GM12878 (cell line): ENCODE data around the gene DNHD1. TPM values are rescaled to one million over a fixed set of nuclear protein-coding genes. Genes with fewer than 3 reads are reported as not detected.

ENCODE experiments used
- ATAC-seq: fragments of 200-7000 bp; cut with Tn5 transposase; 3 replicates; pipeline ENCODE4 v1.9.1; 2020; ENCODE audit warnings: mild to moderate bottlenecking, moderate library complexity
- BruUV-seq: library from RNA; stranded (reverse); fragments of 400-500 nt; replicated peaks from 2 replicates; lab custom pipeline; 2021; lab: Mats Ljungman, UMichigan
- CTCF ChIA-PET: fragments of 300-600 bp; sonication (Branson Sonifier 250); formaldehyde crosslinking; extraction: SDS; loops from one replicate; lab custom pipeline; 2021; ENCODE audit warnings: inconsistent platforms; lab: Yijun Ruan, JAX
- POLR2A ChIA-PET: fragments of 350-600 bp; formaldehyde crosslinking; extraction: SDS; loops from one replicate; lab custom pipeline; 2021; ENCODE audit warnings: inconsistent platforms; lab: Charles Lee
- RAD21 ChIA-PET: fragments of 300-600 bp; sonication (Branson Sonifier 250); formaldehyde crosslinking; loops from one replicate; lab custom pipeline; 2023; ENCODE audit warnings: antibody characterized with exemption; ENCODE audit not compliant: unreplicated experiment; lab: Charles Lee
- SMC1A ChIA-PET: fragments of 300-600 bp; sonication (Branson Sonifier 250); formaldehyde crosslinking; loops from one replicate; lab custom pipeline; 2023; ENCODE audit not compliant: unreplicated experiment, uncharacterized antibody; lab: Charles Lee
- DNase-seq: peaks from one replicate; pipeline ENCODE4 v3.0.0-alpha.2; 2011; ENCODE audit warnings: low read depth, low spot score
- FAIRE-seq: peaks from 3 replicates; lab custom pipeline; 2011; peaks lifted over from hg19 to GRCh38; lab: Jason Lieb, UNC
- H2AFZ ChIP-seq: 2 replicates; pipeline ENCODE4 v1.6.0; 2011; ENCODE audit warnings: low read depth, low read length, control low read depth; ENCODE audit not compliant: control insufficient read depth
- H3K27ac ChIP-seq: 2 replicates; pipeline ENCODE4 v1.5.1; 2011; ENCODE audit warnings: control low read depth; ENCODE audit not compliant: control insufficient read depth, insufficient read depth
- H3K27me3 ChIP-seq, 2 experiments: replicated peaks in 1 of 2; 2 replicates each; pipeline versions ENCODE4 v1.6.0 to v1.6.1; 2011; ENCODE audit warnings: low read length in 1 of 2; ENCODE audit not compliant: control insufficient read depth in 2 of 2, insufficient read depth in 2 of 2
- H3K36me3 ChIP-seq, 2 experiments: 2 replicates each; pipeline ENCODE4 v1.5.1; 2011; ENCODE audit warnings: low read length in 1 of 2; ENCODE audit not compliant: control insufficient read depth in 2 of 2, insufficient read depth in 2 of 2
- H3K4me1 ChIP-seq: 2 replicates; pipeline ENCODE4 v1.6.1; 2011; ENCODE audit warnings: mild to moderate bottlenecking, low read length, moderate library complexity, mixed read lengths; ENCODE audit not compliant: control insufficient read depth, insufficient read depth
- H3K4me2 ChIP-seq: 2 replicates; pipeline ENCODE4 v1.6.0; 2011; ENCODE audit warnings: control low read depth; ENCODE audit not compliant: control insufficient read depth, insufficient read depth
- H3K4me3 ChIP-seq: fragments of 200-600 bp; sonication (generic); 2 replicates; pipeline ENCODE4 v1.5.1; 2016
- H3K79me2 ChIP-seq: 2 replicates; pipeline ENCODE4 v1.6.0; 2011; ENCODE audit warnings: low read length; ENCODE audit not compliant: control insufficient read depth, insufficient read depth
- H3K9ac ChIP-seq: 2 replicates; pipeline ENCODE4 v1.8.0; 2011; ENCODE audit warnings: low read length, control low read depth, mixed read lengths; ENCODE audit not compliant: control insufficient read depth, insufficient read depth
- H3K9me3 ChIP-seq: replicated peaks from 3 replicates; pipeline ENCODE4 v1.5.1; 2011; ENCODE audit warnings: mild to moderate bottlenecking, low read length; ENCODE audit not compliant: control insufficient read depth, insufficient read depth
- H4K20me1 ChIP-seq: 2 replicates; pipeline ENCODE4 v1.6.0; 2011; ENCODE audit not compliant: control insufficient read depth, insufficient read depth
- ATF7 ChIP-seq: fragments of 450-650 bp; IDR thresholded peaks from 2 replicates; pipeline ENCODE4 v1.6.1; 2016; ENCODE audit warnings: low read depth, mild to moderate bottlenecking
- KAT2A ChIP-seq: conservative IDR thresholded peaks from 2 replicates; pipeline ENCODE4 v1.6.1; 2011; ENCODE audit warnings: low read depth, low read length; ENCODE audit not compliant: control insufficient read depth
- NFIC ChIP-seq: IDR thresholded peaks from 2 replicates; pipeline ENCODE4 v1.6.1; 2012; ENCODE audit warnings: low read depth, mild to moderate bottlenecking, inconsistent platforms, low read length, moderate library complexity
- RB1 ChIP-seq: fragments of 450-650 bp; formaldehyde crosslinking; IDR thresholded peaks from 2 replicates; pipeline ENCODE4 v1.6.1; 2017; ENCODE audit warnings: mild to moderate bottlenecking, borderline replicate concordance
- SREBF2 ChIP-seq: IDR thresholded peaks from 2 replicates; pipeline ENCODE4 v1.6.1; 2012; ENCODE audit warnings: mild to moderate bottlenecking, low read length
- STAT3 ChIP-seq: IDR thresholded peaks from 2 replicates; pipeline ENCODE4 v1.6.1; 2011; ENCODE audit warnings: low read depth, low read length, improper control_type of control experiment
- YY1 ChIP-seq: IDR thresholded peaks from 2 replicates; pipeline ENCODE4 v1.6.1; 2011; ENCODE audit warnings: low read depth, mild to moderate bottlenecking, low read length
- WGBS: methylation state at CpG from one replicate; pipeline ENCODE4 v1.1.6; 2016; ENCODE audit warnings: low lambda C conversion rate; ENCODE audit not compliant: insufficient replicate concordance, insufficient coverage; ENCODE audit errors: missing lambda C conversion rate; 5-methylcytosine and 5-hydroxymethylcytosine counted together
- in situ Hi-C: fragments of 300-500 bp; cut with MboI; formaldehyde crosslinking; loops from 9 replicates; pipeline ENCODE4 v1.14.3; 2018; ENCODE audit warnings: mixed read lengths
- intact Hi-C: fragments of 100-400 bp; cut with micrococcal nuclease; formaldehyde crosslinking; loops from one replicate; pipeline ENCODE4 v1.14.2; 2022; ENCODE audit not compliant: unreplicated experiment
- polyA plus RNA-seq, 11 experiments: library from polyadenylated mRNA; depleted of rRNA in 4 of 11; unstranded in 6 of 11; stranded (reverse) in 5 of 11; fragments of >200 nt; fragmentation: Nextera tagmentation in 4 of 11; fragmentation: Illumina TruSeq in 1 of 11; extraction: Ambion mirVana in 4 of 11; extraction: Trizol in 1 of 11; gene quantifications; 1 replicate in 1 of 11; 2 replicates in 10 of 11; pipeline versions ENCODE4 v1.2.1 to v1.2.3, GENCODE V29; 2011 to 2016; ENCODE audit warnings: inconsistent platforms in 2 of 11, missing spikeins in 2 of 11, low read depth in 1 of 11
- total RNA-seq, 4 experiments: library from RNA; depleted of rRNA in 3 of 4; stranded (reverse); fragments of >200 nt in 3 of 4; fragmentation: Illumina TruSeq in 1 of 4; extraction: Trizol in 1 of 4; gene quantifications; 2 replicates each; pipeline versions ENCODE4 v1.2.1 to v1.2.3, GENCODE V29; 2013 to 2021
- TF ChIP-seq, protein P1 (sequence below): IDR thresholded peaks from 2 replicates; pipeline ENCODE4 v1.6.1; 2012; ENCODE audit warnings: mild to moderate bottlenecking, low read depth, low read length

Gene DNHD1
- total and polyA plus RNA-seq, 10 of the 15 experiments (the other 5 are each of a cell fraction or from before 2014, with no cell fraction given), result 0.99 to 16.9 (median 8.6) TPM

- intact Hi-C loops, result no loop called here
- TF ChIP-seq SREBF2, result no peak
- no peak for TF ChIP-seq RB1
- ChIA-PET SMC1A (interaction anchor here (1.0 to 2.1 kb wide), 2 partner anchors 10 to 77 kb away, joined by 3 to 8 read pairs; no protein-coding TSS in a partner anchor), RAD21 (interaction anchor here (2.1 kb wide), 1 partner anchor 77 kb away, joined by 5 read pairs; no protein-coding TSS in a partner anchor), POLR2A (no interaction called here), CTCF (no interaction called here)
- H4K20me1 ChIP-seq, result no peaks in the 10 kb centered on the region
- in situ Hi-C loops, result no loop called here
- H2AFZ ChIP-seq, result no peak overlapping the region
- H3K79me2 ChIP-seq, result no peaks in the 10 kb centered on the region
- FAIRE-seq (no peak), ATAC-seq (no peak), DNase-seq (no peak)
- no TSS peak for BruUV-seq
- no peak overlapping the region for H3K4me3 ChIP-seq
- H3K4me2 ChIP-seq, result no peak overlapping the region
- 93% methylated on average over 52 of the region's 56 CpGs for WGBS
- no peaks in the 10 kb centered on the region; a peak in 1 of 4 replicates for H3K36me3 ChIP-seq
- no peaks in the 10 kb centered on the region for H3K27me3 ChIP-seq
- H3K4me1 ChIP-seq, result no peaks in the 10 kb centered on the region
- no peak overlapping the region for H3K27ac ChIP-seq
- no peaks in the 10 kb centered on the region for H3K9me3 ChIP-seq
- no peak overlapping the region for H3K9ac ChIP-seq
Measured at GRCh38 chr11:6456361-6457073, 40.6 kb upstream of the DNHD1 start.

DNA sequence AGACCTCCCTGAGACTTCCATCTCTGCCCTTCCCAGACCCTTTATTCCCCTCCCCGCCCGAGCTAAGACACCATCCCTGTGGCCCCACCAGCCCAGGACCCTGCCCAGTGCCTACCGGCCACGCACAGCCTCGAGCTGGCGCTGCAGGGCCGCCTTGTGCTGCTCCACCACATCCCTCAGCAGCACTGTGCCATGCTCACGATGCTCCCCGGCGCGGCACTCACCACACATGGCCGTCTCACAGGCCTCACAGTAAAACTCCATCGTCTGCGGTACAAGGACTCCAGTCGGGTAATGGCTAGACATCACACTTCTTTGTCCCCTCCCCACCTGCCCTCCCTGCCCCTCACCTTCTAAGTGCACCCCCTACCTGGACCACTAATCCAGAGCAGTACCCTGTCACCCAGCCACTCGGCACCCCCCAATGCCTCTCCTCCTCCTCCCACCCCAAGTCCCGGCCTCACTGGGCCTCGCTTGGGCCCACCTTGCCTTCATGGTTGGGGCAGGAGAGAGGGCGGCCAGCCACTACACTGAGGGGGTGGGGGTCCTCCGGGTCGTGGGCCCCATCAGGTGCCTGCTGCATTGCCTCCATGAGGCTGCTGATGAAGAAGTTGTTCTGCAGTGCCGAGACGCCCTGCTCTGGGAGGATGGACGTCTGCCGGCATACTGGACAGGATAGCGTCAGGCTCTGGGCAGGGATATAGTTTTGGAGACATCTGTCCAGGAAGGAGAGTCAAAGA is 39.3 kb upstream of the DNHD1 start:
- ChIA-PET CTCF (no interaction called here), RAD21 (interaction anchor here (0.8 kb wide), 1 partner anchor 79 kb away, joined by 3 read pairs; no protein-coding TSS in a partner anchor)
- H3K4me1 ChIP-seq, result no peaks in the 10 kb centered on the region
- H3K9ac ChIP-seq, result no peak overlapping the region
- DNase-seq (no peak), ATAC-seq (no peak)
- no peaks in the 10 kb centered on the region for H4K20me1 ChIP-seq
- no TSS peak for BruUV-seq
- H3K4me3 ChIP-seq, result no peak overlapping the region
- H3K27me3 ChIP-seq, result no peaks in the 10 kb centered on the region
- no peaks in the 10 kb centered on the region for H3K79me2 ChIP-seq
- H3K9me3 ChIP-seq, result no peaks in the 10 kb centered on the region
- H3K27ac ChIP-seq, result no peak overlapping the region
- H2AFZ ChIP-seq, result no peak overlapping the region
- TF ChIP-seq RB1 (no peak), ATF7 (no peak), KAT2A (no peak), YY1 (no peak), STAT3 (no peak), NFIC (no peak)
- TF ChIP-seq, protein P1, sequence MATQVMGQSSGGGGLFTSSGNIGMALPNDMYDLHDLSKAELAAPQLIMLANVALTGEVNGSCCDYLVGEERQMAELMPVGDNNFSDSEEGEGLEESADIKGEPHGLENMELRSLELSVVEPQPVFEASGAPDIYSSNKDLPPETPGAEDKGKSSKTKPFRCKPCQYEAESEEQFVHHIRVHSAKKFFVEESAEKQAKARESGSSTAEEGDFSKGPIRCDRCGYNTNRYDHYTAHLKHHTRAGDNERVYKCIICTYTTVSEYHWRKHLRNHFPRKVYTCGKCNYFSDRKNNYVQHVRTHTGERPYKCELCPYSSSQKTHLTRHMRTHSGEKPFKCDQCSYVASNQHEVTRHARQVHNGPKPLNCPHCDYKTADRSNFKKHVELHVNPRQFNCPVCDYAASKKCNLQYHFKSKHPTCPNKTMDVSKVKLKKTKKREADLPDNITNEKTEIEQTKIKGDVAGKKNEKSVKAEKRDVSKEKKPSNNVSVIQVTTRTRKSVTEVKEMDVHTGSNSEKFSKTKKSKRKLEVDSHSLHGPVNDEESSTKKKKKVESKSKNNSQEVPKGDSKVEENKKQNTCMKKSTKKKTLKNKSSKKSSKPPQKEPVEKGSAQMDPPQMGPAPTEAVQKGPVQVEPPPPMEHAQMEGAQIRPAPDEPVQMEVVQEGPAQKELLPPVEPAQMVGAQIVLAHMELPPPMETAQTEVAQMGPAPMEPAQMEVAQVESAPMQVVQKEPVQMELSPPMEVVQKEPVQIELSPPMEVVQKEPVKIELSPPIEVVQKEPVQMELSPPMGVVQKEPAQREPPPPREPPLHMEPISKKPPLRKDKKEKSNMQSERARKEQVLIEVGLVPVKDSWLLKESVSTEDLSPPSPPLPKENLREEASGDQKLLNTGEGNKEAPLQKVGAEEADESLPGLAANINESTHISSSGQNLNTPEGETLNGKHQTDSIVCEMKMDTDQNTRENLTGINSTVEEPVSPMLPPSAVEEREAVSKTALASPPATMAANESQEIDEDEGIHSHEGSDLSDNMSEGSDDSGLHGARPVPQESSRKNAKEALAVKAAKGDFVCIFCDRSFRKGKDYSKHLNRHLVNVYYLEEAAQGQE, result no peak
- TF ChIP-seq, all 136 proteins: peak for 0
- WGBS, result 76% methylated on average over 25 of the region's 26 CpGs
- intact Hi-C loops (no loop called here), in situ Hi-C loops (no loop called here)
- POLR2A ChIA-PET, result no interaction called here
- Histone ChIP-seq H3K4me2 (no peak overlapping the region), H3K36me3 (no peaks in the 10 kb centered on the region; a peak in 1 of 4 replicates)
- SMC1A ChIA-PET, result no interaction called here
- FAIRE-seq, result no peak
